Endothelial cell of umbilical vein (primary cell): Measurements from ENCODE around the gene GIN1. TPM values are rescaled to one million over a fixed set of nuclear protein-coding genes. Genes with fewer than 3 reads are reported as not detected.

Source experiments
- BruUV-seq: library from RNA; stranded (reverse); fragments of 400-500 nt; replicated peaks from 2 replicates; lab custom pipeline; 2021; lab: Mats Ljungman, UMichigan
- CTCF ChIA-PET: fragments of 300-600, 350-600 bp; sonication (Branson Sonifier 250); formaldehyde crosslinking; loops from one replicate; lab custom pipeline; 2021; ENCODE audit warnings: antibody characterized with exemption, inconsistent platforms; lab: Charles Lee
- POLR2A ChIA-PET: fragments of 300-600, 350-600 bp; sonication (Branson Sonifier 250); formaldehyde crosslinking; loops from one replicate; lab custom pipeline; 2021; ENCODE audit warnings: antibody characterized with exemption, inconsistent platforms; lab: Charles Lee
- DNase-seq: peaks from one replicate; pipeline ENCODE4 v3.0.0-alpha.2; 2011; ENCODE audit warnings: low read depth, low spot score
- FAIRE-seq: peaks from 2 replicates; lab custom pipeline; 2011; peaks lifted over from hg19 to GRCh38; lab: Jason Lieb, UNC
- H2AFZ ChIP-seq: 2 replicates; pipeline ENCODE4 v1.6.0; 2012; ENCODE audit warnings: low read depth, low read length, control low read depth, inconsistent platforms
- H3K27ac ChIP-seq: 2 replicates; pipeline ENCODE4 v1.5.1; 2011; ENCODE audit warnings: low read depth, mild to moderate bottlenecking, control low read depth, low read length, moderate library complexity; ENCODE audit not compliant: insufficient read depth
- H3K27me3 ChIP-seq, 2 experiments: 2 replicates each; pipeline versions ENCODE4 v1.6.0 to v1.6.1; 2011; ENCODE audit warnings: low read length in 2 of 2, mixed read lengths in 1 of 2; ENCODE audit not compliant: control insufficient read depth in 2 of 2, insufficient read depth in 2 of 2
- H3K36me3 ChIP-seq, 2 experiments: 2 replicates in 1 of 2; 3 replicates in 1 of 2; pipeline ENCODE4 v1.5.1; 2011; ENCODE audit warnings: low read length in 2 of 2, mild to moderate bottlenecking in 1 of 2, moderate library complexity in 1 of 2; ENCODE audit not compliant: control insufficient read depth in 2 of 2, insufficient read depth in 2 of 2; ENCODE audit errors: extremely low read depth in 1 of 2
- H3K4me1 ChIP-seq: 3 replicates; pipeline ENCODE4 v1.5.1; 2011; ENCODE audit warnings: mild to moderate bottlenecking, low read length; ENCODE audit not compliant: control insufficient read depth, insufficient read depth; ENCODE audit errors: extremely low read depth
- H3K4me2 ChIP-seq: 2 replicates; pipeline ENCODE4 v1.6.1; 2011; ENCODE audit warnings: low read length, control low read depth, mixed read lengths; ENCODE audit not compliant: insufficient read depth
- H3K4me3 ChIP-seq, 3 experiments: fragments of 200-600 bp in 1 of 3; sonication (generic), shearing (Covaris generic) in 1 of 3; replicated peaks in 1 of 3; 2 replicates each; pipeline ENCODE4 v1.5.1; 2011 to 2016; ENCODE audit warnings: control low read depth in 3 of 3, low read length in 3 of 3, mild to moderate bottlenecking in 2 of 3, inconsistent platforms in 1 of 3, low read depth in 1 of 3, moderate library complexity in 1 of 3; ENCODE audit not compliant: insufficient read depth in 1 of 3
- H3K79me2 ChIP-seq: 2 replicates; pipeline ENCODE4 v1.6.0; 2012; ENCODE audit warnings: low read length, inconsistent platforms; ENCODE audit not compliant: control insufficient read depth, insufficient read depth
- H3K9ac ChIP-seq: replicated peaks from 2 replicates; pipeline ENCODE3; 2011; ENCODE audit warnings: low read length, control low read depth; ENCODE audit not compliant: insufficient read depth; ENCODE audit errors: extremely low read depth
- H3K9me1 ChIP-seq: replicated peaks from 3 replicates; pipeline ENCODE4 v1.6.0; 2011; ENCODE audit warnings: mild to moderate bottlenecking, low read length; ENCODE audit not compliant: control insufficient read depth, insufficient read depth; ENCODE audit errors: extremely low read depth
- H3K9me3 ChIP-seq: replicated peaks from 2 replicates; pipeline ENCODE4 v1.5.1; 2012; ENCODE audit warnings: low read length, inconsistent platforms; ENCODE audit not compliant: control insufficient read depth, insufficient read depth
- H4K20me1 ChIP-seq: replicated peaks from 2 replicates; pipeline ENCODE3; 2011; ENCODE audit warnings: mild to moderate bottlenecking, low read length; ENCODE audit not compliant: control insufficient read depth, insufficient read depth; ENCODE audit errors: extremely low read depth
- EZH2 ChIP-seq: IDR thresholded peaks from 2 replicates; pipeline ENCODE4 v1.6.1; 2012; ENCODE audit warnings: borderline replicate concordance, low read depth, mild to moderate bottlenecking, moderate library complexity, low read length, inconsistent platforms; ENCODE audit not compliant: severe bottlenecking
- FOS ChIP-seq: IDR thresholded peaks from 2 replicates; pipeline ENCODE4 v1.6.1; 2011; ENCODE audit warnings: mild to moderate bottlenecking, low read length, moderate library complexity, borderline replicate concordance; ENCODE audit not compliant: insufficient read depth
- GATA2 ChIP-seq: IDR thresholded peaks from 2 replicates; pipeline ENCODE4 v1.7.0; 2011; ENCODE audit warnings: low read depth, mild to moderate bottlenecking, moderate library complexity, mixed read lengths, low read length; ENCODE audit not compliant: insufficient read length, insufficient read depth
- JUN ChIP-seq: IDR thresholded peaks from 2 replicates; pipeline ENCODE4 v1.6.1; 2011; ENCODE audit warnings: borderline replicate concordance, low read depth; ENCODE audit not compliant: insufficient read length, insufficient read depth
- MYC ChIP-seq: IDR thresholded peaks from one replicate; pipeline ENCODE4 v1.6.1; 2011; ENCODE audit warnings: mild to moderate bottlenecking, low read depth, low read length
- POLR2A ChIP-seq: IDR thresholded peaks from 2 replicates; pipeline ENCODE4 v1.6.1; 2012; ENCODE audit warnings: low read depth, mild to moderate bottlenecking, control low read depth, low read length
- POLR2AphosphoS5 ChIP-seq: IDR thresholded peaks from 2 replicates; pipeline ENCODE4 v1.6.1; 2012; ENCODE audit warnings: low read depth, mild to moderate bottlenecking, control low read depth, low read length, moderate library complexity; ENCODE audit not compliant: insufficient read depth
- dilution Hi-C: fragments of 300-500 bp; cut with MboI; formaldehyde crosslinking; loops from one replicate; pipeline ENCODE4 v1.15.0; 2019; ENCODE audit warnings: low sequenced_read_pairs; ENCODE audit not compliant: extremely low pct_ligation_motif_present
- intact Hi-C: fragments of 100-400 bp; cut with micrococcal nuclease; formaldehyde crosslinking; loops from one replicate; pipeline ENCODE4 v1.10.0; 2022
- polyA plus RNA-seq, 4 experiments: library from polyadenylated mRNA; depleted of rRNA in 3 of 4; stranded (reverse) in 3 of 4; unstranded in 1 of 4; fragments of >200 nt; gene quantifications; 2 replicates each; pipeline versions ENCODE4 v1.2.1 to v1.2.3, GENCODE V29; 2011 to 2012; ENCODE audit warnings: missing spikeins in 1 of 4
- total RNA-seq: library from RNA; stranded (reverse); gene quantifications from 2 replicates; pipeline ENCODE4 v1.2.3, GENCODE V29; 2021
- TF ChIP-seq, protein P1 (sequence below): IDR thresholded peaks from 2 replicates; pipeline ENCODE4 v1.6.1; 2011; ENCODE audit not compliant: insufficient read depth, insufficient read length
- TF ChIP-seq, protein P2 (sequence below), 2 donors: IDR thresholded peaks; 1 replicate in 1 of 2; 2 replicates in 1 of 2; pipeline ENCODE4 v1.5.1; 2011; ENCODE audit warnings: low read length in 2 of 2, mild to moderate bottlenecking in 2 of 2, moderate library complexity in 2 of 2, control low read depth in 1 of 2, inconsistent platforms in 1 of 2, low read depth in 1 of 2; ENCODE audit not compliant: insufficient read depth in 1 of 2; ENCODE audit errors: extremely low read depth in 1 of 2

The GIN1 gene
- total and polyA plus RNA-seq, 2 donors (not counting 3 experiments of a cell fraction or from before 2014, with no cell fraction given): 0.98 to 4.4 TPM

DNA sequence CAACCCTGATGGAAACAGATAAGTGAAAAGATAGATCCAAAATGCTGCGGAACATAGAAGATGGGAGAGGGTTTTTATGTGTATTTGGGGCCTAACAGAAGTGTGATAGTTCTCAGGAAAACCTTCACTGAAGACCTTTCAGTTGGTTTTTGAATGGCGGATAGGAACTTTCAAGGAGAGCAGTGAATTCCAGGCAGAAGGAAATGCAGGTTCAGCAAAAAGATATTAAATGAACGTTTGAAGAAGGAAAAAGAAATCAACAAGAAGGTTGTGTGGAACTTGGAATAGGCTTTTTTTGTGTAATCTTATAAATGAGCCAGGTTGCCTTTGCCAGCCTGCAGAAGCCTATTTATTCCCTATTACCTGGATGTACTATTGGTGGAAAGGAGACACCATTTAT lies 2.3 kb upstream of the GIN1 start:
- no peaks in the 10 kb centered on the region for H3K9me1 ChIP-seq
- H3K79me2 ChIP-seq: peaks cover 53% of the 10 kb centered on the region
- TF ChIP-seq JUN: no peak
- TF ChIP-seq EZH2: no peak
- TF ChIP-seq, protein P1, sequence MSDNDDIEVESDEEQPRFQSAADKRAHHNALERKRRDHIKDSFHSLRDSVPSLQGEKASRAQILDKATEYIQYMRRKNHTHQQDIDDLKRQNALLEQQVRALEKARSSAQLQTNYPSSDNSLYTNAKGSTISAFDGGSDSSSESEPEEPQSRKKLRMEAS: no peak
- H3K9me3 ChIP-seq: no peaks in the 10 kb centered on the region
- H3K4me1 ChIP-seq: peaks cover 19% of the 10 kb centered on the region
- dilution Hi-C loops: no loop called here
- no TSS peak for BruUV-seq
- no peak overlapping the region for H3K4me3 ChIP-seq
- intact Hi-C loops: loop anchor here (5.0 kb wide), 3 partner anchors 165 to 350 kb away; no protein-coding TSS in a partner anchor
- peak overlapping the region; percentile 77 for H3K4me2 ChIP-seq
- DNase-seq (no peak), FAIRE-seq (no peak)
- H3K27ac ChIP-seq: no peak overlapping the region
- H3K9ac ChIP-seq: no peak overlapping the region
- no peaks in the 10 kb centered on the region for H4K20me1 ChIP-seq
- H3K36me3 ChIP-seq: no peaks in the 10 kb centered on the region
- CTCF ChIA-PET: no interaction called here
- POLR2A ChIA-PET: no interaction called here
- H2AFZ ChIP-seq: no peak overlapping the region
- no peaks in the 10 kb centered on the region for H3K27me3 ChIP-seq

DNA sequence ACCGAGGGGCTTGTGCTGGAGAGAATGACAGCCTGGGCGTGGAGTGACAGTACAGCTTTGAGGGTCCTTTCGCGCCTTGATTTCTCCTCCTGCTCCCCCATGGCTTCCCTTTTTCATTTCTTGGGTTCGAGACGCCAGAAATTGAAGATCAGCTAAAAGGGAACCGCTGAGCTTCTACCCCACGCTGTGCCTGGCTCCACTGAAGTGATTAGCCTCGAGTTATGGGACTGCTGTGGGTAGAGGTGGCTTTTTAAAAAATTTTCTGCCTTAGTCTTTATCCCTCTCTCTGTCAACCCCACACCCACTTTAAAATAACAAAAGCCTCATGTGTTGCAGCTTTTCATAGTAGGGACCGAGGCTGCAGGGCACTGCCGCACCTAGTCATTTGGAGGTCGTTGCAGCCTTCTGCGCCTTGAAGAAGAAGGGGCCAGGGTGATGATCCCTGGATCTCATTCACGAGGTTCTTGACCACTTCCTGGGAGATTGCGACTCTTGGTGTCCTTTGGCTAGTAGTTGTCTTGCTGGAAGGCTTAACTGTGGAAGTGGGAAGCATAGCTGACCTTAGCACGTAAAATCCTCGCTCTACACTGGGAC lies 766 bp upstream of the GIN1 start:
- POLR2A ChIA-PET: interaction anchor here (1.0 kb wide), 2 partner anchors 104 to 257 kb away, joined by 5 read pairs; no protein-coding TSS in a partner anchor
- DNase-seq: peak; percentile 38
- Histone ChIP-seq H4K20me1 (no peaks in the 10 kb centered on the region), H3K36me3 (no peaks in the 10 kb centered on the region), H3K9me3 (no peaks in the 10 kb centered on the region), H3K9ac (peak overlapping the region; percentile 71), H3K9me1 (no peaks in the 10 kb centered on the region), H3K4me1 (peaks cover 19% of the 10 kb centered on the region), H2AFZ (peak overlapping the region; percentile 71), H3K4me2 (peak overlapping the region; percentile 77), H3K79me2 (peaks cover 47% of the 10 kb centered on the region), H3K4me3 (peak overlapping the region; percentile 63 to 92 (median 92)), H3K27ac (peak overlapping the region; percentile 14), H3K27me3 (no peaks in the 10 kb centered on the region)
- CTCF ChIA-PET: interaction anchor here (1.0 to 3.1 kb wide), 7 partner anchors 8 to 439 kb away, joined by 3 to 18 read pairs (median 4); no protein-coding TSS in a partner anchor
- dilution Hi-C loops: no loop called here
- BruUV-seq: TSS peak; percentile 72
- FAIRE-seq: no peak
- TF ChIP-seq FOS (no peak), POLR2A (no peak), GATA2 (no peak), EZH2 (no peak), MYC (no peak), POLR2AphosphoS5 (no peak), JUN (no peak)
- TF ChIP-seq, protein P2, sequence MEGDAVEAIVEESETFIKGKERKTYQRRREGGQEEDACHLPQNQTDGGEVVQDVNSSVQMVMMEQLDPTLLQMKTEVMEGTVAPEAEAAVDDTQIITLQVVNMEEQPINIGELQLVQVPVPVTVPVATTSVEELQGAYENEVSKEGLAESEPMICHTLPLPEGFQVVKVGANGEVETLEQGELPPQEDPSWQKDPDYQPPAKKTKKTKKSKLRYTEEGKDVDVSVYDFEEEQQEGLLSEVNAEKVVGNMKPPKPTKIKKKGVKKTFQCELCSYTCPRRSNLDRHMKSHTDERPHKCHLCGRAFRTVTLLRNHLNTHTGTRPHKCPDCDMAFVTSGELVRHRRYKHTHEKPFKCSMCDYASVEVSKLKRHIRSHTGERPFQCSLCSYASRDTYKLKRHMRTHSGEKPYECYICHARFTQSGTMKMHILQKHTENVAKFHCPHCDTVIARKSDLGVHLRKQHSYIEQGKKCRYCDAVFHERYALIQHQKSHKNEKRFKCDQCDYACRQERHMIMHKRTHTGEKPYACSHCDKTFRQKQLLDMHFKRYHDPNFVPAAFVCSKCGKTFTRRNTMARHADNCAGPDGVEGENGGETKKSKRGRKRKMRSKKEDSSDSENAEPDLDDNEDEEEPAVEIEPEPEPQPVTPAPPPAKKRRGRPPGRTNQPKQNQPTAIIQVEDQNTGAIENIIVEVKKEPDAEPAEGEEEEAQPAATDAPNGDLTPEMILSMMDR (IDR thresholded peaks at IDR 0.05; ENCODE audit: extremely low read depth in 1 of 2, insufficient read depth in 1 of 2, low read depth in 1 of 2, low read length in 2 of 2): no peak
- TF ChIP-seq, protein P1: no peak
- intact Hi-C loops: loop anchor here (1.0 to 5.0 kb wide), 7 partner anchors 104 to 365 kb away; partner anchors contain the start of genes MACIR and PAM
